NT2/D1 (cell line): Measurements from ENCODE around the gene SLC36A3.
"Not testable (repeated sequence)": the region's sequence is repeated elsewhere in the genome, so short reads cannot be mapped to it uniquely, and the experiment has no call there.

Experiments used
- DNase-seq: peaks from one replicate; pipeline ENCODE4 v3.0.0-alpha.2; 2011; ENCODE audit warnings: low read depth, low spot score
- H3K27me3 ChIP-seq: 2 replicates; pipeline ENCODE4 v1.6.0; 2011; ENCODE audit warnings: mild to moderate bottlenecking; ENCODE audit not compliant: insufficient read length, insufficient read depth
- H3K36me3 ChIP-seq: 2 replicates; pipeline ENCODE4 v1.6.1; 2011; ENCODE audit warnings: mild to moderate bottlenecking, low read length, mixed read lengths; ENCODE audit not compliant: insufficient read depth, insufficient read length
- H3K4me1 ChIP-seq: 2 replicates; pipeline ENCODE4 v1.5.1; 2011; ENCODE audit not compliant: insufficient read depth, insufficient read length
- H3K4me3 ChIP-seq: 2 replicates; pipeline ENCODE4 v1.5.1; 2011; ENCODE audit warnings: low read depth; ENCODE audit not compliant: insufficient read length
- H3K9ac ChIP-seq: 2 replicates; pipeline ENCODE4 v1.6.0; 2011; ENCODE audit warnings: low read depth; ENCODE audit not compliant: insufficient read length
- H3K9me3 ChIP-seq: 2 replicates; pipeline ENCODE4 v1.5.1; 2011; ENCODE audit warnings: mild to moderate bottlenecking, low read length; ENCODE audit not compliant: insufficient read depth
- SUZ12 ChIP-seq: IDR thresholded peaks from 2 replicates; pipeline ENCODE4 v1.6.1; 2011; ENCODE audit not compliant: insufficient read length, insufficient read depth; ENCODE audit errors: extremely low read depth
- YY1 ChIP-seq: IDR thresholded peaks from 2 replicates; pipeline ENCODE4 v1.6.1; 2011; ENCODE audit not compliant: insufficient read length, insufficient read depth
- ZNF274 ChIP-seq: IDR thresholded peaks from 2 replicates; pipeline ENCODE4 v1.6.1; 2011; ENCODE audit warnings: mild to moderate bottlenecking, low read depth, low read length

The SLC36A3 gene

DNA sequence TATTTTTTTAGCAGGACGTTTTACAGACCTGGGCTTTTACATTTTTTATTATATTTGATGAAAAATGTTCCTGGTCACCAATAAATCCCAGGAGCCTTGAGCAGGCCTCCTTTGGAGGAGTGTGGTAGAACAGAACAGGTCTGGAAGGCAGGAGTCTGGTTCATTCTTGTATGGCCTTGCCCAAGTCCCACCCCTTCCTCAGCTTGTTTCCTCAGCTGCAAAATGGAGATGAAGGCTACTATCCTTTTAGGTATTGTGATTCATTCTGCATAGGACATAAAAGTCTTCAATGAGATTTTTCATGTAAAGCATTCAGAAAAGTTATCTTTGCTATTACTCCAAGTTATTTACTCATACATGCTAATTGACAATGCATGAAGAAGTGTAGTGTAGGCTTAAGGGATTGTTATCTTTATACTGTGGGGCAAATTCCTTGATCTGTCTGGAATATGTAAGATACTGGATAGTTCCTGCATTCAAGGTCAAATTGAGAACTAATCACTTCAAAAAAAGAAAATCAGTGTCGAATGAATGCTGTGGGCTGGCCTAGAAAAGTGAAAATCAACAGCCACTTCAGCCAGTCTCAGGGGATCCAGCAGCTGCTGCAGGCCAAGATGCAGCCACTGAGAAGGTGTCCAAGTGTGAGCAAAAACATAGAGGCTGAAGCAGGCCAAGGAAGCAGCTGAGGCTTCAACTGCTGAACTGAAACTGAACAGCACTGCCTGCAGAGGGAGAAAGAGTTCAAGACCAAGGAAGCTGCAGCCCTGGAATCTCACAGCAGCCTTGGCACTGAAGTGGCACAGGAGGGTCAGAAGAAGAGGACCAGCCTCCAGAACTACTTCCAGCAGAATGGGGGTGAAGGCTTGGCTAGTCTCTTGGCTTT, 15.5 kb upstream of the SLC36A3 start:
- TF ChIP-seq SUZ12 (no peak), ZNF274 (no peak), YY1 (no peak)
- no peaks in the 10 kb centered on the region for H3K4me1 ChIP-seq
- no peak for DNase-seq
- no peak overlapping the region for H3K9ac ChIP-seq
- H3K9me3 ChIP-seq: no peaks in the 10 kb centered on the region
- H3K36me3 ChIP-seq: no peaks in the 10 kb centered on the region
- no peaks in the 10 kb centered on the region for H3K27me3 ChIP-seq
- no peak overlapping the region for H3K4me3 ChIP-seq

DNA sequence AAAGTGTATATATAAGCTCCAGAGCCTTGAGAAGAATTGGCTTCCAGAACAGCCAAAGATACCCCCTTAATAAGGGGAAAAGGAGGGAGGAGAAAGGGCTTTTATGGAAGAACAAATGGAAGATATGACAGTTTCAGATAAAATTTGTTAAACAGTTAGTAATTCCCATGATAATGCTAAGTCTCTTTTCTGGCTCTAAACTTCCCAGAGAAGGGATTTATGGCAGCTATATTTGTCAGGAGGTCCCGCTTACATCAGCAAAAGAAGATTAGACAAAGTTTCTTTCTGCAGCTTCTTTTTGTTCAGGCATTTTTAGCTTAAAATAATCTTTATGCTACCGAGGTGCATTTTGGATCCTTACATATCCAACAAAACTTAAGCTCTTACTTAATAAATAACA, 14.3 kb upstream of the SLC36A3 start:
- no peaks in the 10 kb centered on the region for H3K4me1 ChIP-seq
- TF ChIP-seq SUZ12 (no peak), ZNF274 (no peak), YY1 (no peak)
- H3K9ac ChIP-seq: no peak overlapping the region
- no peaks in the 10 kb centered on the region for H3K27me3 ChIP-seq
- no peak overlapping the region for H3K4me3 ChIP-seq
- H3K9me3 ChIP-seq: no peaks in the 10 kb centered on the region
- H3K36me3 ChIP-seq: no peaks in the 10 kb centered on the region
- DNase-seq: no peak

DNA sequence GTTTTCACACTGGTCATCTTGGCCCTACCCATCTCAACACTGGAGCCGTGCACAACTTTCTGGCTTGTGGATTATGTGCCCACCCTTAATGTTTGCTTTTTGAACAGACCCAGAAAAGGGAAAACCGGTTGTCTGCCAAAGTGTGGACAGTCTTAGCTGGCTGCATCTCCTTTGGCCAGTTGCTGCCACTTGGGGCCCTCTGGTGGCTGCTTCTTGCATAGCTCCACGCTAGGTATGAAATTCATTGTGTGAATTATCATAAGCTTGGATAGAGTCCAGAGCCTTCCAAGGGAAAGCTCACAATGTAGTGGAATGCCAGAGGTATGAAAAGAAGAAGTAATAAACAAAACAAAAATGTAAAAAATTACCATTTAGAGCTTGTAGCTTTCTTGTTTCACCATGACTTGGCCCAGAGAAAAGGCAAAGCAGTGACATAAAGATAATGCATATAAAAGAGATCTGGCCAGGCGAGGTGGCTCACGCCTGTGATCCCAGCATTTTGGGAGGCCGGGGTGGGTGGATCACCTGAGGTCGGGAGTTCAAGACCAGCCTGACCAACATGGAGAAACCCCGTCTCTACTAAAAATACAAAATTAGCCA, 12.5 kb upstream of the SLC36A3 start:
- no peak for TF ChIP-seq YY1
- no peak for TF ChIP-seq ZNF274
- no peak for TF ChIP-seq SUZ12
- no peaks in the 10 kb centered on the region for H3K27me3 ChIP-seq
- H3K36me3 ChIP-seq: no peaks in the 10 kb centered on the region
- H3K9ac ChIP-seq: no peak overlapping the region
- no peaks in the 10 kb centered on the region for H3K9me3 ChIP-seq
- DNase-seq: no peak
- no peaks in the 10 kb centered on the region for H3K4me1 ChIP-seq
- no peak overlapping the region for H3K4me3 ChIP-seq

DNA sequence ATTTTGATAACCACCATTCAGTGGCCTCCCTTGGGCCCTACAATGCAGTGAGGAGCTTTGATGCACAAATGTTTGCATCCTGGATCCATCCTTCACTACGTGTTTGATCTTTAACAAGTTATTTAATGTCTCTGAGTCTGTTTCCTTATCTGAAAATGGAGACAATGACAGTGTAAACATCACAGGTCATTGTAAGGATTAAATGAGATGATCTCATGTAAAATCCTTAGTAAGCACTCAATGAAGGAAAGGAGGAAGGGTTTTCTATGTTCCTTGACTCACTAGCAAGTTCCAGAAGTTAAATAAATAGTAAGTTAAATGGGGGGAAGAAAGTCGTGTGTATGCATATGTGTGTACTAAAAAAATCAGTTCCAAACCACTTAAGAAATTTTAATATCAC, 9.8 kb upstream of the SLC36A3 start:
- H3K27me3 ChIP-seq: no peaks in the 10 kb centered on the region
- DNase-seq: no peak
- H3K4me3 ChIP-seq: no peak overlapping the region
- H3K9ac ChIP-seq: no peak overlapping the region
- H3K36me3 ChIP-seq: no peaks in the 10 kb centered on the region
- no peaks in the 10 kb centered on the region for H3K4me1 ChIP-seq
- no peaks in the 10 kb centered on the region for H3K9me3 ChIP-seq
- no peak for TF ChIP-seq ZNF274
- TF ChIP-seq YY1: no peak
- TF ChIP-seq SUZ12: no peak

DNA sequence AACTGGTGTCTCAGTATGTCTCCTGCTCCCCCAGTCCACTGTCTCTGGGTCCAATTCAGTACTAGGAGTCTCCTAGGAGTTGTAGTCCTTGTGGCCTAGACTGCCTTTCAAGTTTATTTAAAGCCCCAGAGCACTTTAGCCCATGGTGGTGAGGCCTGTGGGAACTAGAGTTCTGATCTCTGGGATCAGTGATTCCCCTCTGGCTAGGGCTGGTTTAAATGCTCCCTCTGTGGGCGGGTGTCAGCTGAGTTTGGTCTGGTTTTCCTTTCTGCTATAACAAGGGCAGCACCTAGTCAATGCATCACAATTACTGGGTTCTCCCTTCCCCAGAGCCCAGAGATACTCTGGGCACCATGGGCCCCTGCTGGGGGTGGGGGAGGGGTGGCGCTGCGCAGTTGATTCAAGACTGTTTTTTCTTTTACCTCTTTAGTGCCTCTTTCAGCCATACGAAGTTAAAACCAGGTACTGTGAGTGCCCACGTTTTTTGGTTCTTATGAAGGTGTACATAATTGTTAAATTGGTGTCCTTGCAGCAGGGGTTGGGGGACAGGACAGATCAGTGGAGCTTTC, 9.3 kb upstream of the SLC36A3 start:
- no peak overlapping the region for H3K9ac ChIP-seq
- H3K4me1 ChIP-seq: no peaks in the 10 kb centered on the region
- H3K36me3 ChIP-seq: no peaks in the 10 kb centered on the region
- TF ChIP-seq ZNF274 (no peak), YY1 (no peak), SUZ12 (no peak)
- no peak overlapping the region for H3K4me3 ChIP-seq
- no peaks in the 10 kb centered on the region for H3K9me3 ChIP-seq
- H3K27me3 ChIP-seq: no peaks in the 10 kb centered on the region
- no peak for DNase-seq

DNA sequence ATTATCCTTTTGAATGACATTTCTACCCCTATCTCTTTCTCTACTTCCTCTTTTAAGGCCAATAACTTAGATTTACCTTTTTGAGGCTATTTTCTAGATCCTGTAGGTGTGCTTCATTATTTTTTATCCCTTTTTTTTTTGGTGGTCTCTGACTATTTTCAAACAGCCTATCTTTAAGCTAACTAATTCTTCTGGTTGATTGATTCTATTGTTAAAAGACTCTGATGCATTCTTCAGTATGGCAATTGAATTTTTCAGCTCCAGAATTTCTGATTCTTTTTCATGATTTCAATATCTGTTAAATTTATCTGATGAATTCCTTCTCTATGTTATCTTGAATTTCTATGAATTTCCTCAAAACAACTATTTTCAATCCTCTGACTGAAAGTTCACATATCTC, 7.4 kb upstream of the SLC36A3 start:
- no peak overlapping the region for H3K4me3 ChIP-seq
- no peak overlapping the region for H3K9ac ChIP-seq
- TF ChIP-seq ZNF274 (no peak), YY1 (no peak), SUZ12 (no peak)
- H3K4me1 ChIP-seq: no peaks in the 10 kb centered on the region
- no peaks in the 10 kb centered on the region for H3K36me3 ChIP-seq
- no peak for DNase-seq
- no peaks in the 10 kb centered on the region for H3K9me3 ChIP-seq
- no peaks in the 10 kb centered on the region for H3K27me3 ChIP-seq

DNA sequence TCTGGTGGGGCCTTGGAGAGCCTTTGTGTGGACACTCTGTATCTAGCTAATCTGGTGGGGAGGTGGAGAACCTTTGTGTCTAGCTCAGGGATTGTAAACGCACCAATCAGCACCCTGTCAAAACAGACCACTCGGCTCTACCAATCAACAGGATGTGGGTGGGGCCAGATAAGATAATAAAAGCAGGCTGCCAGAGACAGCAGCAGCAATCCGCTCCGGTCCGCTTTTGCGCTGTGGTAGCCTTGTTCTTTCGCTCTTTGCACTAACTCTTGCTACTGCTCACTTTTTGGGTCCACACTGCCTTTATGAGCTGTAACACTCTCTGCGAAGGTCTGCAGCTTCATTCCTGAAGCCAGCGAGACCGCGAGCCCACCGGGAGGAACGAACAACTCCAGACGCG, 6.3 kb upstream of the SLC36A3 start:
- H3K36me3 ChIP-seq, H3K9ac ChIP-seq, H3K9me3 ChIP-seq, H3K4me1 ChIP-seq, H3K27me3 ChIP-seq, H3K4me3 ChIP-seq, DNase-seq: not testable (repeated sequence)

DNA sequence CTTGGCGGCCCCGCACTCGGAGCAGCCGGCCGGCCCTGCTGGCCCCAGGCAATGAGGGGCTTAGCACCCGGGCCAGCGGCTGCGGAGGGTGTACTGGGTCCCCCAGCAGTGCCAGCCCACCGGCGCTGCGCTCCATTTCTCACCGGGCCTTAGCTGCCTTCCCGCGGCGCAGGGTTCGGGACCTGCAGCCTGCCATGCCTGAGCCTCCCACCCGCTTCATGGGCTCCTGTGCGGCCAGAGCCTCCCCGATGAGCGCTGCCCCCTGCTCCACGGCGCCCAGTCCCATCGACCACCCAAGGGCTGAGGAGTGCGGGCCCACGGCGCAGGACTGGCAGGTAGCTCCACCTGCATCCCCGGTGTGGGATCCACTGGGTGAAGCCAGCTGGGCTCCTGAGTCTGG, 5.7 kb upstream of the SLC36A3 start:
- H3K27me3 ChIP-seq, H3K4me3 ChIP-seq: not testable (repeated sequence)

More for the DNA sequence above, 5.7 kb upstream of the SLC36A3 start:
- not testable (repeated sequence) for H3K4me1 ChIP-seq, DNase-seq, H3K36me3 ChIP-seq, H3K9me3 ChIP-seq, H3K9ac ChIP-seq
